Activated gamma-delta T cell treated with anti-CD3 and anti-CD28 coated beads, Interleukin-2, amount 50 U/mL, for 16 hours (primary cell): ENCODE results near the gene NUP188.
"Not testable (repeated sequence)": the region's sequence is repeated elsewhere in the genome, so short reads cannot be mapped to it uniquely, and the experiment has no call there.

Experiments used
- DNase-seq: peaks from one replicate; pipeline ENCODE4 v3.0.0-alpha.2; 2020; ENCODE audit warnings: low read depth

NUP188 gene

DNA sequence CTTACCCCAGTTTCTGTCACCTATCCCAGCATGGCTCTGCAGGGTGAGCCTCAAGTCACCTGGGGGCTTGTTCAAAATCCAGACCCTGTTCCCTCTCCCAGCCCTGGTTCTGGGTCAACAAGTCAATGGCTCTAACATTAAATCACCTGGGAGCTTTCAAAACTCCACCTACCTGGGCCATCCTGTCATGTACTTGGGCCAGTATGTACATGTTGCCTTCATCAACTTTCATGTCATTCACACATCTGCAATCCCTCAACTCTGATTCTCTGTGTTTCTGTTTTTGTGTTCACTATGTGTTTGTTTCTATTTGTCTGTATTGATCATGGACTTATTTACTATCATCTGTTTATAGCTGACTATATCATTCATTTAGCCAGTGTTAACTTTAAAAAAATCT lies 82.7 kb downstream of the NUP188 start:
- DNase-seq, result no peak

DNA sequence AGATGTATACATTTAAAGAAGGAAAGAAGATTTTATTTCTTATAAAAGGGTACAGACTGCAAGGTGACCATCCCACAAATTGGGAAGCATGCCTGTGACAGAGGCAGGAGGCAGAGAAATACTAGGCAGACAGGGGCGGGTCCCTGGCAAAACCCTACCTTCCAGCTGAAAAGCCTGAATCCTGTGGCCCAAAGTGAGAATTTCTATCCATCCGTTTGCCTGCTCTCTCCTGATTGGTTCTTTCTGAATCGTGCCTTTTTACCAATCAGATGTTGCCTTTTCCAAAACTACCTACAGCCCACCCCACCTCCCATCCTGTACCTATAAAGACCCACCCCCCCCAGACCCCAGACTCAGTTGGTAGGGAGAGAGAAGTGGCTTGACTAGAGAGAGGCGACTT lies 84.0 kb downstream of the NUP188 start:
- DNase-seq, result no peak

DNA sequence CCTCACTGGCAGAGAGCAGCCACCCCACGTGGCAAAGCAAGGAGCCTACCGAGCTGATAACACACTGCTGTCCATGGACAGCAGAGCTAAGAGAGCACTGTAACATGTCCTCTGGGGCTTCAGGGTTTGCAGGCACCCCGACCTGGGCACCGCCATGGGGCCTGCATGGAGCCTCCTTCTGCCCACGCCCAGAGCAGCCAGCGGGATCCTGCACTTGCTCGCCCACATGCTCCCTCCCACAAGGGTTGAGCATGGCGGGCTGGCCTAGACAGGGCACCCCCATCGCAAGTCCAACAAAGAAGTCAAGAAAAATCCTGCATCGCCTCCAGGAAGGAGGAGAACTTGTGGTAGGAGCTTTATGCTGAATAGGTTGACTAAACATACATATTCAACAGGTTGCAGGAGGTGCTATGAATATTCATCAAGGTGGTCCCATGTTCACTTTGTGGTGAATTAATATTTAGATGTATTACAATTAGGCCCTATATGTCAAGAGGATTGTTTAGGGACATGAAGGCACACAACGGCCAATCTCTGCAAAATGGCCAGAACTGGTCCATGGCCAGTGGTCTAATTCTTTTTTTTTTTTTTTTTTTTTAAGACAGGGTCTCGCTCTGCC lies 85.2 kb downstream of the NUP188 start:
- DNase-seq, result no peak

DNA sequence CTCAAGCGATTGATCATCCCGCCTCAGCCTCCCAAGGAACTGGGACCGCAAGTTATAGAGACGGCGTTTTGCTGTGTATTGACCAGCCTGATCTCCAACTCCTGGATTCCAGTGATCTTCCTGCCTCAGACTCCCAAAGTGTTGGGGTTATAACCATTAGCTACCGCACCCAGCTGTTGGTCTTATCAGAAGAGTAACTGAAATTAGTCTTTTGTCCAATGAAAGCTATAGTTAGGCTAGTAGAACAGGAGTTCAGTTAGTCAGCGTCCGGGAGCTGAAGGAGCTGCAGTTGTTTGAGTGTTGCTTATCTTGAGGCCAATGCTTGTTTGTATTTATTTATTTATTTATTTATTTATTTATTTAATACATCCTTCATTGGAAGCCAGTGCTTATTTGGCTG lies 85.7 kb downstream of the NUP188 start:
- DNase-seq, result no peak

DNA sequence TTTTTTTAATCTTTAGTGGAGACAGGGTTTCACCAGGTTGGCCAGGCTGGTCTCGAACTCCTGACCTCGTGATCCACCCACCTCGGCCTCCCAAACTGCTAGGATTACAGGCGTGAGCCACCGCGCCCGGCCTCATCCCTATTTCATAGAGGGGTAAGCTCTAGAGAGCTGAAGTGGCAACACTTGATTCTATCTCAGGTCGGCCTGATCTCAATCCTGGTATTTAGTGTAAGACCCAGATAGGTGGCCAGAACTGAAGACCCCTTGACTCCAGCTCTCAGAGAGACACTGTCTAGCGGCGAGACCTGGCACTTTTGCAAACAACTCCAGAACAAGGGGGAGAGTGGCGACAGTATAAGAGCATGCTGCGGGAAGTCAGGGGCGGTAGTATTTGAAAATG lies 88.3 kb downstream of the NUP188 start:
- not testable (repeated sequence) for DNase-seq

DNA sequence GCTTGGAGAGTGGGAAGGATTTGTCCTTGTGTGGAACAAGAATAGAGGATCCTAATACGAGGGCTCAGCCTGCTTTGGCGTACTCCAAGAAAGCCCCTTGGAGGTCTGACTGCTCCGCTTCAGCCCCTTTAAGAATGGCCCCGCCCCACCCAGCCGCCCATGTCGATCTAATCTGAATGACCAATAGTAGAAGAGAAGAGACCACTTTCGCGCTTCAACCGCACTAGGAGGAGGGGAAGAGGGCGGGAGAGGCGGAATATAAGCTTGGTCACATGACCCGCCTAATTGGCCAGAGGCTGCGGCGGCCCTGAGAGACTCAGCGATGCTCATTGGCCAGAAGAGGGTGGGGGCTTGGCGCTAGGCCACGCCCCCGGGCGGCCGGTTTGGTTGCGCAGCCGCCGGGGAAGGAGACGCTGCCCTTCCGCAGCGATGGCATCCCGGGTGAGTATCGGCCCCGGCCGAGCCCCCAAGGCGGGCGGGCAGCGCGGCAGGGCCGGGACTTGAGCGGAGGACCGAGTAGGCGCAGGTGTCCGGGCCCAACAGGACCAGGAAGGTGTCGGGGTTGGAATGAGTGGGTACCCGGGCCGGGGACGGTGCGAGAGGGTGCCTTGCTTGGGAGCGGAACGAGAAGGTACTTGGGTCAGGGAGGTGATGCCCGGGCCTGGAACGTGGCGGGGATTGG lies 88.9 kb downstream of the NUP188 start, which contains the start of gene MIGA2:
Gene MIGA2, plus strand, starts transcription at position 386 of the 682 bp plus-strand sequence. CDS start 3,969 bp downstream, outside the sequence.
- peak; percentile 93 for DNase-seq

DNA sequence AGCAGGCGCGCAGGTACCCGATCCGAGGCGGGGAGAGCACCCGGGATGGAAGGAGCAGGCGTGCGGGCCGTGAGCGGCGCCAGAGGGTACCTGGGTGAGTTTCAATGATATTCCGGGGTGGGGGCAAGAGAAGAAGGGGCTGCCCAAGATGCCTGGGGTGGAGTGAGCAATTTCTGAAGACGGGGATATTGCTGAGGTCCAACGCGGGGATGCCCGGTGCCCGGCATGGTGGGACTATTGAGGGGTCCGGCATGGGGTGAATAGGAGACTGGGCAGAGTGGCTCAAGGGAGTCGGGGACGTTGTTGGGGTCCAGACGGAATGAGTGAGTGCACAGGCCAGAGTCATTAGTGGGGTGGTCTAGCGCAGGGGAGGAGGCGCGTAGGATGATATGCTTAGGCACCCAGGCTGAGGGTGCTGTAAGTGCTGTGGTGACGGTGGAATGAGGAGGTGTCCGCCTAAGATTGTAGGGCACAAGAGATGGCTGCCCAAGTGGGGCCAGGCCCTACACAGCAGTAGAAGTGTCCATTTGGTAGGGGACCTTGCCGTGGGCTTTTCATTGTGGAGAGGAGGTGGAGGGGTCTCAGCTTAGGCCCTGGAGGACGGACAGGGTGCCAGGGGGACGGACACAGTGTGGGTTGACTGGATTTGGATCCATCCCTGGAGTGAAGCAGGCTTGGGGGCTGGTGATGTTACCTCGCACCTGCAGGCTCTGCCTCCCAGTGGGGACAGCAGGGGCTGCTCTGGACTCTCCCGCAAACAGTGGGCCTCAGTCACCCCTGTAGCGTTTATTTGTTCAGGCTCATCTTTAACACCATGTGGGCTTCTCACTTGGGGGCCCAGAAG lies 89.6 kb downstream of the NUP188 start:
- no peak for DNase-seq

DNA sequence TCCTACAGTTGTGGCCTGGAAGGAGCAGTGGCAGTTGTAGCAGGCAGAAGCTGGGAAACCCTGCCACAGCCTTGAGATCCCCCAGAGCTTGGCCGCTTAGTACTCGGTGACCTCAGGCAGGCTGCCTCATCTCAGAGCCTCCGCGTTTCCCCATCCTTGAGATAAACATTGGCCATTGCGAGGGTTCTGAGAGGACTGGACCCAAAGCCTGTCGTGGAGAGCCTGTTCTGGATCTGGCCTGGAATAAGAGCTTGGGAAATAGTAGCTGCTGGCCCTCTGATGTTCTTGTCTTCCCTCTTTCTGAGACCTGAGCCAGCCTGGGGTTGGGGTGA lies 90.2 kb downstream of the NUP188 start:
- no peak for DNase-seq

DNA sequence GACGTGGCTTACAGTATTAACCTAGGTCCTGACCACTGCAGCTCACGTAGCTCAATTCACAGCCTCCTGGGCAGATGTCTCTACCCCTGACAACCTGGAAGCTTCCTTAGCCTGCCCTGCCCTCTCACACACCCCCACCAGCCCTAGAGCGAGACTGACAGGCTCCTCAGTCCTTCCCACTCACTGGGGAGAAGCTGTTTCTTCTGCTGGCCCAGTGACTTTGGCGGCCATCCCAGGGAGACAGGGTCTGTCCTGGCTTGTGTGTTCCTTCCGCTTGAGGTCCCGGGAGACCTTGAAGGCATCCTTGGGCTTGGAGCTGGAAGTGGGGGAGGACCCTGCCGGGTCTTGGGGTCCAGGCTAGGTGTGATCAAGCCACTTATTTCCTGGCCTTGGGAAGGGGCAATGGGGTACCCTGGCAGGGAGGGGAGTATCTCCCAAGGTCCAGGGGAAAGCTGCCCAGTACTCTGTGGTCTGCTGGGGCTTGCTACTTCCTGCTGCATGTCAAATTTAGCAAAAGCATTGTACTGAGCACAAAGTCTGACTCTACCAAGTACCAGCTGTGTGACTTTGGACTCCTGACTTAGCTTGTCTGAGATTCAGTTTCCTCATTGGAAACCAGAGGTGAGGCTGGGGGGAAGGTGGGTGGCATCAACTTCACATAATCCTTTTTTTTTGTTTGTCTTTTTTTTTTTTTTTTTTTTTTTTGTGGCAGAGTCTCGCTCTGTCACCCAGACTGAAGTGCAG lies 90.8 kb downstream of the NUP188 start:
- DNase-seq, result no peak

DNA sequence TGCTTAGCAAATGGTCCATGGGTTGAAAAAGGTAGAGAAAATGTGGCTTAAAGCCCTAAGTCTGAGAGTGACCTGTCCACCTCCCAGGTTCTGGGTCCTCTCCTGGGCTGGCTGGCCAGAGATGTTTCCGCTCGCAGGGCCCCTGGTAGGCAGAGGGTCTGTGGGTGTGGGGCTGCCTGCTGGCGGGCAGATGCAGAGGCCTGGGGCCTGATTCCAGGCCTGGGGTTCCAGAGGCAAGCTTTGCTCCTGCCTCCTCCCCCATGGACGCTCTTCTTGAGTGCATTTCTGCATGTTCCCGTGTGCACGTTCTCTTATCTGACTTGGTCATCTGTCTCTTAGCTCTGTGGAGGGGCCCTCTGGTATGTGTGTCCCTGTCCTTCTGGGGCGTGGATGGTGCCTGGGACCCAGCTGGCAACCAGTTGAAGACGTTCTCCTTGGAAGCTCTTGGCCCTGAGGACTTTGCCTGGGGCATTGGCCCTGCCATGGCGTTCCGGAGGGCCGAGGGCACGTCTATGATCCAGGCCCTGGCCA lies 92.7 kb downstream of the NUP188 start:
- no peak for DNase-seq

DNA sequence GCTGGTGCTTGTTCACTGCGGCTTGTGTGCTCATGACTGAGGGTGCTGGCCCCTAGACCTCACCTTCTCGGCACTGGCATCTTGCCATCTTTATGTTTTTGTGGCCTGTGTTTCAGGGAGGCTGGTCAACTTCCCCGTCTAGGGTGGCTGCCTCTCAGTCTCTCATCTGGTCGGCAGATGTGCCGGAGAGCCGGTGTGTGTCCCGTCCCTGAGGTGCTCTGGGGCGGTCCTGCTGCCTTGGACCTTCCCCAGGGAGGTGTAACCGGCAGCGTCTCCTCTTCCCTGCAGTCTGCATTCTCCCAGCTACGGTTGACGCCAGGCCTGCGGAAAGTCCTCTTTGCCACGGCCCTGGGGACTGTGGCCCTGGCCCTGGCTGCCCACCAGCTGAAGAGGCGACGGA lies 94.5 kb downstream of the NUP188 start:
- no peak for DNase-seq

DNA sequence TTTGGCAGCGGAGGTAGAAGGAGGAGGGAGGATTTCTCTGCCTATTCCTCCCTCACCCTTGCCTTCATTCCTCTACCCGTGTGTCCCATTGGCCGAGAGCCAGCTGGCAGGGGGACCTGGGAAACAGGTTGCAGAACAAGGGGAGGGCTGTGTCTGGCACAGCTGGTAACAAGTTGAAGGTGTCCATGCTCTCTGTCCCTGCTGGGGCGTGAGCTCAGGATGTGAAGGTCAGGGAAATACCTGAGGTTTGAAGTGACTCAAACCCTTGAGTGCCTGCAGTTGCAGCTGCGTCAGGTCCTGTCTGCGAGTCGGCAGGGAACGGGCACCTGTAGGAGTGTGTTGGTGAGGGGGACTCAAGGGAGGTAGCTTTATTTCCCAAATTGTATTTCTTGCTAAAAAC lies 105.1 kb downstream of the NUP188 start:
- DNase-seq, result no peak

DNA sequence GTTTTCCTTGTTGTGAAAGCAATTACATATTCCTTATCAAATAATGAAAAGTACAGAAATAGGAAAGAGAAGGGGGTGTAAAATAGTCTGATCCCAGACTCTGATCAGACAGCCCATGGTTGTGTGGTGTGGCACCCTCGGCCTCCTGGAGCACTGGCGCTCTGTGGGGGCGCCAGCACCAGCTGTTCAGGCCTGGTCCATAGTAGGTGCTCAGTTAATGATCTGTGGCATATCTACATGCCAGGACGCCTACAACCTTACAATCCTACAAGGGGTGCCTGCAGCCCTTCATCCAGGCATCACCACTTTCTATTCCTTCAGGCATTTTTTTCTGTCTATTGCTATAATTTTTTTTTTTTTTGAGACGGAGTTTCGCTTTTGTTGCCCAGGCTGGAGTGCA lies 105.5 kb downstream of the NUP188 start:
- DNase-seq, result no peak

DNA sequence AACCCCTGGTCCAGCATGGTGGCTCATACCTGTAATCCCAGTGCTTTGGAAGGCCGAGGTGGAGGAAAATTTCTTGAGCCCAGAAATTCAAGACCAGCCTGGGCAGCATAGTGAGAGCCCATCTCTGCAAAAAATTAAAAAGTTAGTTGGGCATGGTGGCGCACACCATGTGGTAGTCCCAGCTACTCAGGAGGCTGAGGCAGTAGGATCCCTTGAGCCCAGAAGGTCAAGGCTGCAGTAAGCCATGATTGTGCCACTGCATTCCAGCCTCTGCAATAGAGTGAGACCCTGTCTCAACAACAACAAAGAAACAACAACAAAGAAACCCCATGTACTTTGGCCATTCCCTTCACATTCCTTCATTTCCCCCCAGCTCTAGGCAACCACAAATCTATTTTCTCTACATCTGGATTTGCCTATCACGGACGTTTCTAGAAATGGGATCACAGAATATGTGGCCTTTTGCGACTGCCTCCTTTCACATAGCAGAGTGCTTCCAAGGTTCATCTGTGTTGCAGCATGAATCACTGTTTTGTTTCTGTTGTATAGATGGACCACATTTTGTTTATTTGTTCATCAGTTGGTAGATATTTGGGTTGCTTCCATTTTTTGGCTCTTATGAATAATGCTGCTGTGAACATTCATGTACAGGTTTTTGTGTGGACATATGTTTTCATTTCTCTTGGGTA lies 106.8 kb downstream of the NUP188 start:
- no peak for DNase-seq
